GM10266 (cell line): ENCODE data around the gene ZNF512.
"Not testable (repeated sequence)": the region's sequence is repeated elsewhere in the genome, so short reads cannot be mapped to it uniquely, and the experiment has no call there.

ENCODE experiments used
- DNase-seq: peaks from one replicate; pipeline ENCODE4 v3.0.0; 2012; ENCODE audit errors: extremely low spot score
- TF ChIP-seq, protein P1 (sequence below): IDR thresholded peaks from 2 replicates; pipeline ENCODE4 v1.5.1; 2012; ENCODE audit warnings: mild to moderate bottlenecking, low read depth; ENCODE audit not compliant: control insufficient read depth, insufficient read depth; ENCODE audit errors: missing control alignments

The ZNF512 gene

DNA sequence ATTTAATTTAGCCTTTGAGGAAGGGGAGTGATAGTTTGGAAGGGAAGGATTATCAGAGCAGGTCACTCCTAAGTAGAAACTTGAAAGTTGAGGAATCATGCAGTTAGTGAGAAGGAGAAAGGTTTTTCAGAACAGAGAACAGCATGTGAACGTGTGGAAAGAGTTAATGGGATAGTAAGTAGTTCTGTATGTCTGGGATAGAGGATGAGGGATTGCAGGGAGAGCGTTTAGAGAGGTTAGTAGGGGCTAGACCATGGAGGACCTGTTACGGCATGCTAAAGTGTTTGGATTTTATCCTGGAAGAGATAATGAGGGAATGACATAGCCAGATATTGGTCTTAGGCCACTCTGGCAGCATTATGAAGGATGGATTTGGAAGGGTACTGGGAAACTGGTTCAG is 1.8 kb downstream of the ZNF512 start:
- TF ChIP-seq, protein P1, sequence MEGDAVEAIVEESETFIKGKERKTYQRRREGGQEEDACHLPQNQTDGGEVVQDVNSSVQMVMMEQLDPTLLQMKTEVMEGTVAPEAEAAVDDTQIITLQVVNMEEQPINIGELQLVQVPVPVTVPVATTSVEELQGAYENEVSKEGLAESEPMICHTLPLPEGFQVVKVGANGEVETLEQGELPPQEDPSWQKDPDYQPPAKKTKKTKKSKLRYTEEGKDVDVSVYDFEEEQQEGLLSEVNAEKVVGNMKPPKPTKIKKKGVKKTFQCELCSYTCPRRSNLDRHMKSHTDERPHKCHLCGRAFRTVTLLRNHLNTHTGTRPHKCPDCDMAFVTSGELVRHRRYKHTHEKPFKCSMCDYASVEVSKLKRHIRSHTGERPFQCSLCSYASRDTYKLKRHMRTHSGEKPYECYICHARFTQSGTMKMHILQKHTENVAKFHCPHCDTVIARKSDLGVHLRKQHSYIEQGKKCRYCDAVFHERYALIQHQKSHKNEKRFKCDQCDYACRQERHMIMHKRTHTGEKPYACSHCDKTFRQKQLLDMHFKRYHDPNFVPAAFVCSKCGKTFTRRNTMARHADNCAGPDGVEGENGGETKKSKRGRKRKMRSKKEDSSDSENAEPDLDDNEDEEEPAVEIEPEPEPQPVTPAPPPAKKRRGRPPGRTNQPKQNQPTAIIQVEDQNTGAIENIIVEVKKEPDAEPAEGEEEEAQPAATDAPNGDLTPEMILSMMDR, result no peak
- no peak for DNase-seq

DNA sequence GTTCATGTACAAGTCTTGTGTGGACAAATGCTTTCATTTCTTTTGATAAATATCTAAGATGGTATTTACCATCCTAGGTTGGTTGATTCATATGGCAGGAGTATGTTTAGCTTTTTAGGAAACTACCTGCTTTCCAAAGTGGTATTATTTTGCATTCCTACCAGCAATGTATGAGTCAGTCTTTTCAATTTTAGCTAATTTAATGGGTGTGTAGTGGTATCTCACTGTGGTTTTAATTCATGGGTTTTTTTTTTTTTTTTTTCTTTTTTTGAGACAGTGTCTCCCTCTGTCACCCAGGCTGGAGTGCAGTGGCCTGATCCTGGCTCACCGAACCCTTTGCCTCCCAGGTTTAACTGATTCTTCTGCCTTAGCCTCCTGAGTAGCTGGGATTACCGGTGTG is 4.2 kb downstream of the ZNF512 start:
- TF ChIP-seq, protein P1, result no peak
- no peak for DNase-seq

DNA sequence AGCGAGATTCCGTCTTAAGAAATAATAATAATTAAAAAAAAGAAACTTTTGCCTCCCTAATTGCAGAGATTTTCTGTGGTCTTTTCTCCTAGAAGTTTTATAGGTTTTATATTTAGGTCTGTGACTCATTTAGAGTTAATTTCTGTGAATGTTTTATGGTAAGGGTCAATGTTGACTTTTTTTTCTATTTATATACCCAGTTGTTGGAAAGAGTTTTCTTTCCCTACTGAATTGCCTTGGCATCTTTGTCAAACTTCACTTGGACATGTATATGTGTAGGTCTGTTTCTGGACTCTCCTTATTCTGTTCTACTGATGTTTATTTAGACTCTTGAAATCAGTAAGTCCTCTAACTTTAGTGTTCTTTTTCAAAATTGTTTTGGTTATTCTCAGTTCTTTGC is 5.5 kb downstream of the ZNF512 start:
- DNase-seq, result no peak
- TF ChIP-seq, protein P1, result no peak

DNA sequence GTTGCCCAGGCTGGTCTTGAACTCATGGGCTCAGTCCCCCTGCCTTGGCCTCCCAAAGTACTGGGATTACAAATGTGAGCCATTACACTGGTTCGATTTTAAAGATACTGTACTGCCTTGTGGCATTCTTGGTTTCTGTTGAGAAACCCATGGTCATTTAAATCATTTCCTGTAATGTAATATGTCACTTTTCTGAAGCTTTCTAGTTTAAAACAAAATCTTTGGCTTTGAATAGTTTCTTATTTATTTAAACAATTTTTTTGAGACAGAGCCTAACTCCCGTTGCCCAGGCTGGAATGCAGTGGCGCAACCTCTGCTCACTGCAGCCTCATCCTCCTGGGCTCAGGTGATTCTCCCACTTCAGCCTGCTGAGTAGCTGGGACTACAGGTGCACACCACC is 8.9 kb downstream of the ZNF512 start:
- TF ChIP-seq, protein P1, result no peak
- no peak for DNase-seq

DNA sequence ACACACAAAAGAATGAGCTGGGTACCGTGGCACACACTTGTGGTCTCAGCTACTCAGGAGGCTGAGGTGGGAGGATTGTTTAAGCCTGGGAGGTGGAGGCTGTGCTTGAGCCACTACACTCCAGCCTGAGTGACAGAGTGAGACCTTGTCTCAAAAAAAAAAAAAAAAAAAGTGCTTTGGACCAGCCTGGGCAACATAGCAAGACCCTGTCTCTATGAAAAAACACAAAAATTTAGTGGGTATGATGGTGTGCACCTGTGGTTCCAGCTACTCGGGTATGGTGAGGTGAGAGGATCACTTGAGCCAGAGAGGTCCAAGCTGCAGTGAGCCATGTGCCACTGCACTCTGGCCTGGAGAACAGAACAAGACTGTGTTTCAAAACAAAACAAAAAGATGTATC is 10.4 kb downstream of the ZNF512 start:
- TF ChIP-seq, protein P1, result no peak
- DNase-seq, result no peak

DNA sequence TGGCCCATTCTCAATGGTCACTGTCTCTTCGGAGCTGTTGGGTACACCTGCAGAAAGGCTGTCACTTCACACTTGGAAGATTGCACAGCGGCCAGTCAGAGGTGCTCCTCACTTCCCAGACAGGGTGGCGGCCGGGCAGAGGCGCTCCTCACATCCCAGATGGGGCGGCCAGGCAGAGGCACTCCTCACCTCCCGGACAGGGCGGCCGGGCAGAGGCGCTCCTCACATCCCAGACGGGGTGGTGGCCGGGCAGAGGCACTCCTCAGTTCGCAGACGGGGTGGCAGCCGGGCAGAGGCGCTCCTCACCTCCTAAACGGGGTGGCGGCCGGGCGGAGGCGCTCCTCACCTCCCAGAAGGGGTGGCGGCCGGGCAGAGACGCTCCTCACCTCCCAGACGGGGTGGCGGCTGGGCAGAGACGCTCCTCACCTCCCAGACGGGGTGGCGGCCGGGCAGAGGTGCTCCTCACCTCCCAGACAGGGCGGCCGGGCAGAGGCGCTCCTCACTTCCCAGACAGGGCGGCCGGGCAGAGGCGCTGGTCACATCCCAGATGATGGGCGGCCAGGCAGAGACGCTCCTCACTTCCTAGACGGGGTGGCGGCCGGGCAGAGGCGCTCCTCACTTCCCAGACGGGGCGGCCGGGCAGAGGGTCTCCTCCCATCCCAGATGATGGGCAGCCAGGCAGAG is 11.3 kb downstream of the ZNF512 start:
- DNase-seq, result not testable (repeated sequence)

DNA sequence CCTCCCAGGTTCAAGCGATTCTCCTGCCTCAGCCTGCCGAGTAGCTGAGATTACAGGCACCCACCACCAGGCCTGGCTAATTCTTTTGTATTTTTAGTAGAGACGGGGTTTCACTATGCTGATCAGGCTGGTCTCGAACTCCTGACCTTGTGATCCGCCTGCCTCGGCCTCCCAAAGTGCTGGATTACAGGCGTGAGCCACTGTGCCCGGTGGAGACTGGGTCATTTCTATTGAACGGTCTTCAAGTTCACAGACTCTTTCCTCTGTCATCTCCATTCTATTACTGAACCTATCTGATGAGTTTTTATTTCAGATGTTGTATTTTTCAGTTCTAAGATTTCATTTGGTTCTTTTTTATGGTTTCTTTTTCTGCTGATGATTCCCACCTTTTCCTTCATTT is 12.6 kb downstream of the ZNF512 start:
- DNase-seq, result not testable (repeated sequence)

DNA sequence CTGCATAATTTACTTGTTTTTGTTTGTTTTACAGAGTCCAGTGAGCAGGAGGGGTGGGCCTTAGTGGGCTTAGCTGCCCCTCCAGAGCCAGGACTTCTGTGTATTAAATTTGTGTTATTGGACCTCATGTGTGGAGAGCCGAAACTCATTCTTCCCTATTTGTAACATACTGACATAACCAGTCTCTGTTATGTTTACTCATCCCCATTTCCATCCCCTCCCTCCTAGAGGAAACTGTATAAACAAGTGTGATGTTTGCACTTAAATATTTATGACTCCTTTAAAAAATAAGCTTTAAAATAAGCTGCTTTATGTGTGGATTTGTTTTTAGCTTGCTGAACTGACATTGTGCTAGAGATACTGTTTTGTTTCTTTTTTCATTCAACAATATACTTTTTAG is 13.8 kb downstream of the ZNF512 start:
- TF ChIP-seq, protein P1, result no peak
- DNase-seq, result no peak

DNA sequence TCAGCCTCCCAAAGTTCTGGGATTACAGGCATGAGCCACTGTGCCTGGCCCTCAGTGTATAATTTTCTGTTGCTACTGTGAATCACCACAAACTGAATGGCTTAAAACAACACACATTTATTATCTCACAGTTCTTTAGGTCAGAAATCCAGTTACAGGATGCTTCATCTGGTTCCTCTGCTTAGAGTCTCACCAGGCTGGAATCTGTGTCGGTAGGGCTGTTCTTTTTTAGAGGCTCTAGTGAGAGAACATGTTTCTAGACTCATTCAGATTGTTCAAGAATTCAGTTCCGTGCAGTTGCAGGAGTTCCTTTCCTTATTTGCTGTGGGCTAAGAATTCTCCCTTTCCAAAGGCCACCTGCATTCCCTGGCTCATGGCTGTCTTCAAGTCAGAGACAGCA is 23.8 kb downstream of the ZNF512 start:
- TF ChIP-seq, protein P1, result no peak
- DNase-seq, result no peak
